OCI-LY3 (cell line): Measurements from ENCODE around the gene ATXN2.
A peak's percentile ranks its signal among the peaks of the same experiment; 100 is the strongest.

Source experiments
- H2AFZ ChIP-seq: fragments of 200-600, 300-600 bp; shearing (Covaris generic); 2 replicates; pipeline ENCODE4 v1.6.0; 2014; ENCODE audit warnings: antibody characterized with exemption, low read depth, low read length
- H3K27ac ChIP-seq: fragments of 200-600, 300-600 bp; sonication (generic); 2 replicates; pipeline ENCODE4 v1.5.1; 2014; ENCODE audit warnings: mild to moderate bottlenecking, low read length, moderate library complexity, mixed read lengths
- H3K27me3 ChIP-seq: fragments of 200-600, 300-600 bp; sonication (generic); 2 replicates; pipeline ENCODE4 v1.6.1; 2014; ENCODE audit warnings: low read depth, low read length, mixed read lengths
- H3K36me3 ChIP-seq: fragments of 200-600, 300-600 bp; sonication (generic); replicated peaks from 2 replicates; pipeline ENCODE3; 2014; ENCODE audit warnings: low read depth, low read length, mixed read lengths
- H3K4me1 ChIP-seq: fragments of 300-600, 200-600 bp; sonication (generic); 2 replicates; pipeline ENCODE4 v1.6.1; 2014; ENCODE audit warnings: low read length, mixed read lengths
- H3K4me2 ChIP-seq: fragments of 200-600, 300-600 bp; sonication (generic); 2 replicates; pipeline ENCODE4 v1.6.1; 2014; ENCODE audit warnings: low read length, mixed read lengths
- H3K4me3 ChIP-seq: fragments of 300-600, 200-600 bp; sonication (generic); 2 replicates; pipeline ENCODE4 v1.5.1; 2014; ENCODE audit warnings: antibody characterized with exemption, mild to moderate bottlenecking, low read length, moderate library complexity
- H3K79me2 ChIP-seq: fragments of 300-600, 200-600 bp; shearing (Covaris generic); 2 replicates; pipeline ENCODE4 v1.6.1; 2014; ENCODE audit warnings: mild to moderate bottlenecking, low read length, mixed read lengths
- H3K9ac ChIP-seq: fragments of 300-600, 200-600 bp; shearing (Covaris generic); 2 replicates; pipeline ENCODE4 v1.6.0; 2014; ENCODE audit warnings: mild to moderate bottlenecking, low read length, moderate library complexity
- H3K9me3 ChIP-seq: fragments of 200-600, 300-600 bp; shearing (Covaris generic); 2 replicates; pipeline ENCODE4 v1.6.1; 2014; ENCODE audit warnings: low read length, mixed read lengths; ENCODE audit not compliant: insufficient read depth
- H4K20me1 ChIP-seq: fragments of 200-600, 300-600 bp; sonication (generic); 2 replicates; pipeline ENCODE4 v1.6.1; 2016; ENCODE audit warnings: low read length, mixed read lengths; ENCODE audit not compliant: insufficient read depth
- CTCF ChIP-seq: fragments of 200-600, 300-600 bp; sonication (generic); IDR thresholded peaks from 2 replicates; pipeline ENCODE4 v1.5.1; 2014; ENCODE audit warnings: antibody characterized with exemption, low read length, low read depth
- EZH2phosphoT487 ChIP-seq: fragments of 200-600 bp; shearing (Covaris generic); IDR thresholded peaks from 2 replicates; pipeline ENCODE4 v1.6.1; 2018; ENCODE audit warnings: antibody characterized with exemption, mixed run types, low read depth

Gene ATXN2

GRCh38 chr12:111447571-111448265 lies 151.4 kb downstream of the ATXN2 start:
- Histone ChIP-seq H3K4me2 (no peak overlapping the region), H3K27me3 (peaks cover 5% of the 10 kb centered on the region; the same call in 1 of the 2 replicates), H3K9ac (no peak overlapping the region), H3K4me3 (no peak overlapping the region), H3K9me3 (no peaks in the 10 kb centered on the region), H3K4me1 (peaks cover 54% of the 10 kb centered on the region), H3K36me3 (peaks cover 72% of the 10 kb centered on the region), H4K20me1 (peaks cover 83% of the 10 kb centered on the region), H3K27ac (no peak overlapping the region), H2AFZ (no peak overlapping the region), H3K79me2 (peaks cover 14% of the 10 kb centered on the region; the same call in 1 of the 2 replicates)
- TF ChIP-seq CTCF (no peak), EZH2phosphoT487 (no peak)

- Histone ChIP-seq H3K79me2 (peaks cover 16% of the 10 kb centered on the region; the same call in 1 of the 2 replicates), H3K4me3 (no peak overlapping the region), H3K27me3 (peaks cover 5% of the 10 kb centered on the region; the same call in 1 of the 2 replicates), H3K9me3 (no peaks in the 10 kb centered on the region), H3K4me2 (no peak overlapping the region), H3K36me3 (peaks cover 78% of the 10 kb centered on the region), H2AFZ (no peak overlapping the region), H4K20me1 (peaks cover 91% of the 10 kb centered on the region), H3K4me1 (peaks cover 54% of the 10 kb centered on the region), H3K9ac (no peak overlapping the region), H3K27ac (no peak overlapping the region)
- no peak for TF ChIP-seq EZH2phosphoT487
- TF ChIP-seq CTCF: no peak
Observed at GRCh38 chr12:111446631-111447570, 152.2 kb downstream of the ATXN2 start.

GRCh38 chr12:111445726-111446581 lies 153.2 kb downstream of the ATXN2 start:
- Histone ChIP-seq H3K79me2 (peaks cover 16% of the 10 kb centered on the region; the same call in 1 of the 2 replicates), H3K36me3 (peaks cover 71% of the 10 kb centered on the region)

More at GRCh38 chr12:111445726-111446581, 153.2 kb downstream of the ATXN2 start:
- H3K4me2 ChIP-seq: peak overlapping the region; percentile 63
- no peak overlapping the region for H3K9ac ChIP-seq
- H3K4me3 ChIP-seq: peak overlapping the region; percentile 24; the same call in 1 of the 2 replicates
- H3K9me3 ChIP-seq: no peaks in the 10 kb centered on the region
- no peak overlapping the region for H2AFZ ChIP-seq
- peaks cover 52% of the 10 kb centered on the region for H3K4me1 ChIP-seq
- H3K27ac ChIP-seq: no peak overlapping the region
- peaks cover 94% of the 10 kb centered on the region for H4K20me1 ChIP-seq
- TF ChIP-seq CTCF: no peak
- no peak for TF ChIP-seq EZH2phosphoT487
- H3K27me3 ChIP-seq: peaks cover 5% of the 10 kb centered on the region; the same call in 1 of the 2 replicates
